ENCODE measurements around the gene SRBD1. TPM values are rescaled to one million over a fixed set of nuclear protein-coding genes. Genes with fewer than 3 reads are reported as not detected.
A peak's percentile ranks its signal among the peaks of the same experiment; 100 is the strongest.

The SRBD1 gene
- total and polyA plus RNA-seq, 9 donors, result 4.8 to 34.8 (median 15.9) TPM

- no peaks in the 10 kb centered on the region for H3K4me1 ChIP-seq (ENCODE audit: insufficient read depth)
- DNase-seq, result peak; percentile 32 to 51 (median 46)
- H3K27ac ChIP-seq, result peak overlapping the region; percentile 69 to 75
- no peak for TF ChIP-seq CTCF (IDR thresholded peaks at IDR 0.05)
- TF ChIP-seq EP300 (IDR thresholded peaks at IDR 0.05), result no peak
- no peak for TF ChIP-seq POLR2A (IDR thresholded peaks at IDR 0.05)
- intact Hi-C loops (cut with DNase I), result no loop called here
- no peaks in the 10 kb centered on the region for H3K9me3 ChIP-seq
- 1% methylated on average over 23 of the region's 23 CpGs for WGBS, 3 donors
- peak overlapping the region; percentile 85 for H3K4me3 ChIP-seq
- no peaks in the 10 kb centered on the region for H3K27me3 ChIP-seq
- no peaks in the 10 kb centered on the region for H3K36me3 ChIP-seq
Observed at GRCh38 chr2:45610281-45611019, 617 bp downstream of the SRBD1 start.

- Histone ChIP-seq H3K9me3 (no peaks in the 10 kb centered on the region), H3K27ac (no peak overlapping the region), H3K27me3 (no peaks in the 10 kb centered on the region), H3K4me3 (no peak overlapping the region), H3K4me1 (ENCODE audit: insufficient read depth) (no peaks in the 10 kb centered on the region), H3K36me3 (no peaks in the 10 kb centered on the region)
- 73 to 76% (median 75%) methylated on average over 1 of the region's 1 CpG for WGBS, 3 donors
- TF ChIP-seq EP300 (IDR thresholded peaks at IDR 0.05) (no peak), POLR2A (IDR thresholded peaks at IDR 0.05) (no peak), CTCF (IDR thresholded peaks at IDR 0.05) (no peak)
- no peak for DNase-seq
- intact Hi-C loops (cut with DNase I), result no loop called here
Observed at GRCh38 chr2:45607701-45608100, 3.4 kb downstream of the SRBD1 start.

GRCh38 chr2:45606796-45607195 lies 4.3 kb downstream of the SRBD1 start:
- no peaks in the 10 kb centered on the region for H3K4me1 ChIP-seq (ENCODE audit: insufficient read depth)
- WGBS, 3 donors, result 78 to 95% (median 84%) methylated on average over 1 of the region's 1 CpG
- no peaks in the 10 kb centered on the region for H3K27me3 ChIP-seq
- H3K27ac ChIP-seq, result no peak overlapping the region
- no peak overlapping the region for H3K4me3 ChIP-seq
- no peak for DNase-seq
- no peak for TF ChIP-seq POLR2A (IDR thresholded peaks at IDR 0.05)
- TF ChIP-seq EP300 (IDR thresholded peaks at IDR 0.05), result no peak
- TF ChIP-seq CTCF (IDR thresholded peaks at IDR 0.05), result no peak
- no peaks in the 10 kb centered on the region for H3K36me3 ChIP-seq
- intact Hi-C loops (cut with DNase I), result no loop called here
- H3K9me3 ChIP-seq, result no peaks in the 10 kb centered on the region

- Histone ChIP-seq H3K27ac (no peak overlapping the region), H3K4me3 (no peak overlapping the region), H3K36me3 (no peaks in the 10 kb centered on the region), H3K9me3 (no peaks in the 10 kb centered on the region), H3K27me3 (no peaks in the 10 kb centered on the region), H3K4me1 (ENCODE audit: insufficient read depth) (no peaks in the 10 kb centered on the region)
- no peak for TF ChIP-seq EP300 (IDR thresholded peaks at IDR 0.05)
- no peak for TF ChIP-seq CTCF (IDR thresholded peaks at IDR 0.05)
- no peak for TF ChIP-seq POLR2A (IDR thresholded peaks at IDR 0.05)
- 96 to 99% (median 97%) methylated on average over 2 of the region's 2 CpGs for WGBS, 3 donors
- no peak for DNase-seq
- intact Hi-C loops (cut with DNase I), result no loop called here
Observed at GRCh38 chr2:45605116-45605515, 6.0 kb downstream of the SRBD1 start.
